Measurements from ENCODE around the gene SP2. TPM values are rescaled to one million over a fixed set of nuclear protein-coding genes. Genes with fewer than 3 reads are reported as not detected.
"Not testable (repeated sequence)": the region's sequence is repeated elsewhere in the genome, so short reads cannot be mapped to it uniquely, and the experiment has no call there.

Gene SP2
- total and polyA plus RNA-seq, 2 donors (not counting 1 experiment from before 2014, with no cell fraction given) = 25.4 to 32.5 TPM

GRCh38 chr17:47934856-47935255 lies 38.8 kb downstream of the SP2 start:
- Histone ChIP-seq H3K4me2 (replicated peaks; ENCODE audit: low read depth, low read length, poor library complexity, severe bottlenecking) (no peak overlapping the region), H4K20me1 (ENCODE audit: control insufficient read depth, insufficient read depth, low read length, poor library complexity, severe bottlenecking) (no peaks in the 10 kb centered on the region), H3K27ac (ENCODE audit: low read length in 2 of 2) (no peak overlapping the region), H3K4me3 (ENCODE audit: control extremely low read depth in 1 of 5, extremely low read depth in 1 of 5, insufficient read depth in 1 of 5, low read depth in 2 of 5, low read length in 4 of 5) (no peak overlapping the region), H3K4me1 (ENCODE audit: control insufficient read depth in 2 of 2, insufficient read depth in 2 of 2, low read length in 2 of 2) (no peaks in the 10 kb centered on the region), H3K9me3 (ENCODE audit: control extremely low read depth in 1 of 3, control insufficient read depth in 2 of 3, insufficient read depth in 1 of 3, low read length in 2 of 3) (no peaks in the 10 kb centered on the region), H3K9ac (ENCODE audit: low read length) (no peak overlapping the region), H3K79me2 (ENCODE audit: control insufficient read depth, insufficient read depth, low read length) (peaks cover 2% of the 10 kb centered on the region), H2AFZ (ENCODE audit: insufficient read depth, low read depth, low read length, poor library complexity, severe bottlenecking) (no peak overlapping the region), H3K36me3 (replicated peaks in 1 of 2; ENCODE audit: control extremely low read depth in 1 of 2, control insufficient read depth in 1 of 2, extremely low read depth in 1 of 2, insufficient read depth in 2 of 2, low read length in 1 of 2) (peaks cover 0 to 8% of the 10 kb centered on the region in 2 experiments), H3K27me3 (replicated peaks in 1 of 4; ENCODE audit: control extremely low read depth in 1 of 4, control insufficient read depth in 3 of 4, insufficient read depth in 4 of 4, low read length in 3 of 4) (no peaks in the 10 kb centered on the region)
- intact Hi-C loops (cut with micrococcal nuclease) = no loop called here
- Mint-ChIP-seq H3K4me3 (no peak overlapping the region), H3K4me1 (no peaks in the 10 kb centered on the region), H3K9me3 (ENCODE audit: insufficient read depth) (no peaks in the 10 kb centered on the region), H3K27me3 (no peaks in the 10 kb centered on the region), H3K27ac (no peak overlapping the region)
- WGBS (ENCODE audit: insufficient coverage) = 62% methylated on average over 1 of the region's 1 CpG
- DNase-seq (no peak), ATAC-seq (ENCODE audit: low read depth) (no peak)
- POLR2A ChIA-PET = no interaction called here
- CTCF ChIA-PET = interaction anchor here (1.4 kb wide), 1 partner anchor 12 kb away, joined by 5 read pairs; no protein-coding TSS in a partner anchor
- TF ChIP-seq CTCF (IDR thresholded peaks at IDR 0.05) = no peak
- no peak for TF ChIP-seq EZH2 (IDR thresholded peaks at IDR 0.05; ENCODE audit: borderline replicate concordance, insufficient read depth, low read depth, low read length, poor library complexity, severe bottlenecking)

GRCh38 chr17:47935468-47935867 lies 39.4 kb downstream of the SP2 start:
- WGBS (ENCODE audit: insufficient coverage) = 83% methylated on average over 1 of the region's 3 CpGs
- CTCF ChIA-PET = interaction anchor here (1.0 to 1.4 kb wide), 2 partner anchors 11 to 14 kb away, joined by 3 to 5 read pairs; no protein-coding TSS in a partner anchor
- H3K4me3 Mint-ChIP-seq; intact Hi-C loops (cut with micrococcal nuclease); H2AFZ ChIP-seq (ENCODE audit: insufficient read depth, low read depth, low read length, poor library complexity, severe bottlenecking); POLR2A ChIA-PET; H3K36me3 ChIP-seq (replicated peaks in 1 of 2; ENCODE audit: control extremely low read depth in 1 of 2, control insufficient read depth in 1 of 2, extremely low read depth in 1 of 2, insufficient read depth in 2 of 2, low read length in 1 of 2); H3K9ac ChIP-seq (ENCODE audit: low read length); H3K9me3 ChIP-seq (ENCODE audit: control extremely low read depth in 1 of 3, control insufficient read depth in 2 of 3, insufficient read depth in 1 of 3, low read length in 2 of 3); H3K4me1 ChIP-seq (ENCODE audit: control insufficient read depth in 2 of 2, insufficient read depth in 2 of 2, low read length in 2 of 2); H3K79me2 ChIP-seq (ENCODE audit: control insufficient read depth, insufficient read depth, low read length); DNase-seq; H3K27ac ChIP-seq (ENCODE audit: low read length in 2 of 2); H3K9me3 Mint-ChIP-seq (ENCODE audit: insufficient read depth); H3K4me1 Mint-ChIP-seq; H3K4me3 ChIP-seq (ENCODE audit: control extremely low read depth in 1 of 5, extremely low read depth in 1 of 5, insufficient read depth in 1 of 5, low read depth in 2 of 5, low read length in 4 of 5); H4K20me1 ChIP-seq (ENCODE audit: control insufficient read depth, insufficient read depth, low read length, poor library complexity, severe bottlenecking); H3K27me3 Mint-ChIP-seq; ATAC-seq (ENCODE audit: low read depth); H3K4me2 ChIP-seq (replicated peaks; ENCODE audit: low read depth, low read length, poor library complexity, severe bottlenecking); H3K27me3 ChIP-seq (replicated peaks in 1 of 4; ENCODE audit: control extremely low read depth in 1 of 4, control insufficient read depth in 3 of 4, insufficient read depth in 4 of 4, low read length in 3 of 4); H3K27ac Mint-ChIP-seq: not testable (repeated sequence)

All from B cell (primary cell).